CD4-positive, alpha-beta T cell treated with Interleukin-6 for 4 hours (primary cell): ENCODE results near the gene PLEKHO1.

Source experiments
- DNase-seq: peaks from one replicate; pipeline ENCODE4 v3.0.0-alpha.2; 2020; ENCODE audit warnings: mixed read lengths

Gene PLEKHO1

DNA sequence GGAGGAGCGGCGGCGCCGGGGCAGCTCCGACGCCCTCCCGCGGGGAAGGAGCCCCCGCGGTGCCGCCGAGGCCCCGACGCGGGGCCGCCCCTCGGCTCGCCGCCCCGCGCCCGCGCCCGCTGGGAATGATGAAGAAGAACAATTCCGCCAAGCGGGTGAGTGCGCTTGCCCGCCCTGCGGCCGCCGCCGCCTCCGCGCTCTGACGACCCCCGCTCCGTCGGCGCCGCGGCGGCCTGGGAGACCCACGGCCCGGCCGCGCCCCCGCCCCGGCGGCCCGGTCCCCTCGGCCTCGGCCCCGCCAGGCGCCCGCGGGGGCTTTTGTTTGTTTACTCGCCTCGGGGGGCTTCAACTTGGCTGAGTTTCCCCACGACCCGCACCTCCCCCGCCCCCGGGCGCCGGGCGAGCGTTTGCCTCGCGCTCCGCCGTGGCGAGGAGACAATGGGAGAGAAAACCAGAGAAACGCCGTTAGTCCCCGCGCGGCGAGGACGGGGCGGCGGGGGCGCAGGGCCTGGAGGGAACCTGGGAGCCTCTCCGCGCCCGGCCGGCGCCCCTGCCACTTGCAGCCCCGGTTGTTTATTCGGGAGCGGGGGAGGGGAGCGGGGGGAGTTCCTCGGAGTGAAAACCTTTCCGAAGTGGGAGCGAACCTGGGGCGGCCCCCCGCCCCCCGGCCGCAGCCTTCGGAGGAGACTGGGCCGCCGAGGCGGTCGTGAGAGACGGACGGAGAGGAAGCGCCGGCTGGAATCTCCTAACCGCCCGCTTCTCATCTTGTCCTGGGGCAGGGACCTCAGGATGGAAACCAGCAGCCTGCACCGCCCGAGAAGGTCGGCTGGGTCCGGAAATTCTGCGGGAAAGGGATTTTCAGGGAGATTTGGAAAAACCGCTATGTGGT is 661 bp downstream of the PLEKHO1 start:
- DNase-seq: peak; percentile 45

DNA sequence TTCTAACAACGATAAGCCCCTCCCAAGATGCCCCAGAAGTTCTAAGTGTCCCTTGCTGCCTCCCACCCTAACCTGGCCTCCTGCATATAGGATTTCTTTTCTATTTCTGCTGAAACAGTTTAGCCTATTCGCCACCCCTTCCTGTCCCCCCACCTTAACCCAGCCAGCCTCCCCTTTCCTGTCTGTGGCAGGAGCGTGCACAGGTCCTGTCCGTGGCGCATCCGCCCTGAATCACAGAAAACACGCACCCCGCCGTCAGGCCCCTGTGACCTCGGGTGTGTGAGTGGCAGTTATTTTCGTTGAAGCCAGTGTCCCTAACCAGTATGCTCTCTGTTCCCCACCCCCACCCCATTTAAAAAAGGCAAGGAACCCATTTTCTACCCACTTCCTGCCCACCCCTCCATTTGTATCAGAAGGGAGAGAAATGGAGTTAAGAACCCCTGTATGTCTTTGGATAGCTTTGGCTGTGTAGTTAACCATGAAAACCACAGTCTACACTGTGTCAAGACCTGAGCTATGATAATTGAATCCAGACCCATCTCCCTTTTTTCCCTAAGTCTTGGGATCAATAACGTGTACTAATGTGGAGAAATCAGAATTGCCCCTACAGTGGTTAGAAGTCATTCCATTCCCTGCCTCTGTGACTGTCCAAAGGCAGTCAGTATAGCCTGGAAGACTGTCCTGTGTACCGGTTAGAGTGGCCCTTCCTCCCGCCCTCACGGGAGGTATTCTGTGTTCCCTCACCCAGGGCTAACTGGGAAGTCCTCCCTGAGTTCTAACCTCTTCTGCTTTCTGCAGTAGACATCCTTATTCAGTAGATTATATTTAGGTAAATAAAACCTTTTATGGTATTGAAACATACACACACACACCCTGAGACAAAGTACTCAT is 1.8 kb downstream of the PLEKHO1 start:
- peak; percentile 90 for DNase-seq

DNA sequence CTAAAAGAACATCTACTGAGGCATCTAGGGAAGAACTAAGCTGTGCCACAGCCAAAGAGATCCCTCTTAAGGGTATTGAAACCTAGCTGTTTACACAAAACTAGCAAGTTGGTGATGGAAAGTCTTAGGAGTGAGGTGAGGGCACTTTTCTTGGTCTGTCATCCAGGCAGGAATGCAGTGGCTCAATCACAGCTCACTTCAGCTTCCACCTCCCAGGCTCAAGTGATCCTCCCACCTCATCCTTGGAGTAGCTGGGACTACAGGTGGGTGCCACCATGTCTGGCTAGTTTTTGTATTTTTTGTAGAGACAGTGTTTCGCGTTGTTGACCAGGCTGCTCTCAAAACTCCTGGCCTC is 2.4 kb downstream of the PLEKHO1 start:
- no peak for DNase-seq

DNA sequence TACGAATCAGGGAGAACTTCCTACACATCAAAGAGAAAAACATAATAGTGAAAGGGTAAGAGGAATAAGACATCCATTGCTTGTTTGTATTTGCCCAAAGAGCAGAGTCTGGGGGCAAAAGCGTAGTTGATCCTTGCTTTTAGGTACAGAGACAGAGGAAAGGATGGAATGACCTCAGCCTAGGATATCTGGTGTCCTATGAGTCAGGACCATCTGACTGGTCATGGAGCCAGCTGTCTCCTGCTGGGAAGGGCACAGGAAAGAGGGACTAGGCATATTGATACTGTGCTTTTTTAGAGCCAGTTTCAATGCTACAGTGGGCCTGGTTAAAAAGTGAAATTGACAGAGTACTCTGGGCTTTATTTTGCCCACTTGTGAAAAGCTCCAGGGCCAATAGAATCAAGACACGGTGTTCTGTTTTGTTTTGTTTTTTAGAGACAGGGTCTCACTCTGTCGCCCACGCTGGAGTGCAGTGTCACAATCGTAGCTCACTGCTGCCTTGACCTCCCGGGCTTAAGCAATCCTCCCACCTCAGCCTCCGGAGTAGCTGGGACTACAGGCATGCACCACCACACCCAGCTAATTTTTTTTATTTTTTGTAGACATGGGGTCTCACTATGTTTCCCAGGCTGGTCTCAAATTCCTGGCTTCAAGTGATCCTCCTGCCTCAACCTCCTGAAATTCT is 3.2 kb downstream of the PLEKHO1 start:
- no peak for DNase-seq

DNA sequence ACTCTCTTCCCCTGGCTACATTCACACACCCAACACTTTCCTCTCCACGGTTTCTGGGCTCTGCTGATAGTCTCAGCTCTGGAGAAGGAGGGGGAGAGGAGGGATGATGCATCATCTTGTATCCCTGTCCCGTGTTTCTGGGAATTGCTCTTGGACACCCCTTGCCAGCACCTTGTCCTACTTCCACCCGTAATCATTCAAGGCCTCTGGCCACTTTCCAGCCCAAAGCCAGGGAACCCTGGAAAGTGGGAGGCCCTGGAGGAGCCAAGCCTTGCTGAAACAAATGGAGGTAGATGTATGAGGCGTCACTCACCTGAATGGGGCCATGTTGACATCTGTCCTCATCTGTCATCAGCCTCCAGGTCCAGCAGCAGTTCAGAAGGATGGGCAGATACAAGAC is 4.4 kb downstream of the PLEKHO1 start:
- DNase-seq: no peak

DNA sequence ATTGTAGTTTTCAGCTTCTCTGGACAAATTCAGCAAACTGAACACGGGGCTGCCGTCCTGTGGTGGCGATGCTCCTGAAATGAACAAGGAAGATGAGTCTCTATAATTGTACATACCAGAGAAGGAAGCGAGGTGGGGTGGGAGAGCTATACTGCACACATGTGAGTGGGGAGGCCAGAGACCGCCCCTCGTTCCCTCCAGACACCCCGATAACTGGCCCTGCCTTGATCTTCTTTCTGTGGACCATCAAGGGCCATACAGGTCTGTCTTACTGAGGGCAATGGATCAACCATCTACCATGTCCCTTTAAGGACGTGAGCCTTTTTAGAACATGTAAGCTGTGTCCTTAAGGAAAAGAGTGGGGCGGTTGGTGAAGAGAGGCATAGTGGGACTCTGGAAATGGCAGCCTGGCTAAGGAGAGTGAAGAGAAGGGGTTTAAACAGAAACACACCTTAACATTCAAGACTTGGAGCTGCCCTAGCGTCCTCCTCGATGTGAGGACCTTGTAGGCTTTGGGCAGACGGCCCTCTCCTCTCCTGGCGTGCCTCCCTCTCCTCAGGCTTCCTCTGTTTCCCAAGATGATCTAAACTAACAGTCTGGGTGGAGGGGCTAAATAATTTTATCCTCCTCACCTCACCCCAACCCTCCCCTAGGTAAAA is 5.8 kb downstream of the PLEKHO1 start:
- no peak for DNase-seq

DNA sequence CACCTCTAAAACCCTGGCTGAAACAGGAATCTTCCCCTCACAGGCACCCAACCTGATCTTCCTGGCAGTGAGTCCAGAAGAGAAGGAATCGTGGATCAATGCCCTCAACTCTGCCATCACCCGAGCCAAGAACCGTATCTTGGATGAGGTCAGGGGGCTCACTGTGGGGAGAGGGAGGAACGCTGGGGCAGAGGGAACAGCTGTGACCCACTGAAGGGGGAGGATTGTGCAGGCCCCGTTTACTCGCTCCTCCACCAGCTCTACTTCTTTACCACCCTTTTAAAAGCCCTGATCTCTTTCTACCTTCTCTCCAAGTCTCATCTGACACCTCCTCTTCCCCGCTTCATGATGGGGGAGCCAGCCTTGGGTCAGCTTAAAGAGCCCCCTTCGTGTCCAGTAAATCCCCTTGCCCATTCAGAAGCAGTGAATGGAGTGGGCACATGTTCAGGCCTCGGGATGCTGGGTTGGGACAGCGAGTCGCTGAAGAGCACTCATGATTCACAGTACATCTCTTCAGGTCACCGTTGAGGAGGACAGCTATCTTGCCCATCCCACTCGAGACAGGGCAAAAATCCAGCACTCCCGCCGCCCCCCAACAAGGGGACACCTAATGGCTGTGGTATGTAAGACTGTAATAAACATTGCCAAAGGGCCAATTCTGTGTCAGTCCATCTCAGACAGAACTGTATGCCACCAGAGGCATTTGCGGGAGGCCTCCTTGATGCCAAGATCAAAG is 7.3 kb downstream of the PLEKHO1 start:
- DNase-seq: no peak

DNA sequence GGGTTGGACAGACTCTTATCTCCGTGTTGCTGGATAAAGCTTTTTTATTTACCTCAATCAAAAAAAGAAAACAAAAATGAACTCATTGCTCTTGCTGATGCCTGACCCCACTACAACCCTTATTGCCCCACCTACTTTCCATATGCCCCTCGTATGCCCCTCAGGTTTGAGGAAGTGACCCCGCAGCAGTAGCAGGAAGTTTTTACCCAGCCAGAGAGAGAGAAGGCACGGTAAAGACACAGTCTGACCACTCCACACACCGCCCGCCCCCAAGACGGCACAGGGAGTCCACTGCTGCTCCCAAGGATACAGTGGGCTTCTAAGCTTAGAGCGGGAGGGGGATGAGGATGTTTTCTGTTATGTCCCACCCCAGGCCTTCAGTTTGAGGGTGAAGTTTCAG is 9.8 kb downstream of the PLEKHO1 start:
- DNase-seq: no peak

DNA sequence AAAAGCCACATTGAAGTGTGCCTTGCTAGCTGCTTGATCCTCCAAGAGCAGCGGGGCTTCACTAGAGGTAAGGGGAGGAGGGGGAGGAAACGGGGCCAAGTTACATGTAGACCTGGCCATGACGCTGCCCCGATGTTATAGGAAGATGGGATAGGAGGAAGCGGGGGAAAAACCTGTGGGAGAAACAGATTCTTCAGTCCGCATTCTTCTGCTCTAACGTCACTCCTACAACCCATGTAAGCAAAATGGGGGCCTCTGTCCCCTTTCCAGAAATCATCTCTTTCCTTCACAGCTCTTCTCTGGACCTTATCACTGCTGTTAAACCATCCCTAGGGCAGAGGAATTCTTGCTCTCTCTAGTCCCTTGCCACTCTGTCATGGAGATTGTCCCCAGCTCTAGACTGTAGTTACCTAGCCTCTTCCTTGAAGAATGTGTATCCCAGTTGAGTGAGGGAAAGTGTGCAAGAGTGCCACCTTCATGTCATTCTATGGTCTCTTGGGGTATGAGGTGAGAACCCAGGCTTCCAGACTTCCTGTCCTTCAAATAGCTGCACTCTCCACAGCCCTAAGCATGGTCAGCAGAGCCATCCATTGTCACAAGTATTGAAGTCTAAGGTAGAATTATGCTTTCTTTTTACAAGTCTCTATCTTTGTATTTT is 11.4 kb downstream of the PLEKHO1 start:
- no peak for DNase-seq

DNA sequence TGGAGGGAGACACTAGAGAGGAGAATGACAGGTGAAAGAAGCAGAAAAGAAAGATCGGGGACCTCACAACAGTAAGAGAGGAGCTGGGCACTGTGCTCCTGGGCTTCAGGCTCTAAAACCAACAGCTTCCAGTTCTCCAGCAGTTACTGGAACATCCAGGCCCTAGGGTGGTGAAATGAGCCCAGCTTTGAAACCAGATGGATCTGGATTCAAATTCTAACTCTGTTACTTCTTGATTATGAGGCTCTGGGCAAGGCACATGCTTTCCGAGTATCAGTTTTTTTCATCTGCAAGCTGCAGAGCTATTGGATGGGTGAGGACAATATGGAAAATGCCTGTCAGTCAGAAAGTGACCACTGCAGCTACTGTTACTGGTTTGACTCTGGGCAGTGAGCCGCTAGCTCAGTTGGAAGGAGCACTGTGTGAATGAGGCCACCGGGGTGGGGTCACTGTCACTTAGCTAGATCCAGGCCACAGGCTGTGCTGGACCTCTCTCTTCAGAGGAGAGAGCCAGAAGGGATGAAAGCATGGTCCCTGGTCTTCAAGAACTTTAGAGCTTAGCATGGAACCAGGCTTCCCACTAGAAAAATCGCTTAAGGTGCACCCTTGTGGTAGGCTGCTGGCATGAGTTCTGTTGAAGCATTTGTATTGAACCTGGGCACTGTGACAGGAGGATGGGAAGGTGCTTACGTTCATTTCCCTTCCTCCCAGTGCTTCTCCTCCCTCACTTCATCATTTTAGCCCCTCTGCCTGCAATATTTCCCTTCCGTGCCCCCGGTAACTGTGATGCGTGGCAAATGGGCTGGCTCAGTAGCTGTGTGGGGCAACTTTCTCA is 12.2 kb downstream of the PLEKHO1 start:
- peak; percentile 35 for DNase-seq

DNA sequence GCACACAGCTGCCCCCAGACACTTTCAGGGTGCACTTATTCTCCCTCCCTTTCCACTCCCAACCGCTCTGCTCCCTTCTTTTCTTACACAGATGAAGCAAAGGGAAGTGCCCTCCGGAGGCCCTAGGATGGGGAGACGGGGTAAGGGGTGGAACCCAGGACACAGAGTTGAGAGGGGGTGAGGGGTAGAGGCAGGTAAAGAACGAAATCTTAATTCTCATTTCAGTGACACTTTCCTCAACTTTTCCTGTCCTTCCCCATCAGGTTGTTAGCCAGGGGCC is 12.8 kb downstream of the PLEKHO1 start:
- no peak for DNase-seq

DNA sequence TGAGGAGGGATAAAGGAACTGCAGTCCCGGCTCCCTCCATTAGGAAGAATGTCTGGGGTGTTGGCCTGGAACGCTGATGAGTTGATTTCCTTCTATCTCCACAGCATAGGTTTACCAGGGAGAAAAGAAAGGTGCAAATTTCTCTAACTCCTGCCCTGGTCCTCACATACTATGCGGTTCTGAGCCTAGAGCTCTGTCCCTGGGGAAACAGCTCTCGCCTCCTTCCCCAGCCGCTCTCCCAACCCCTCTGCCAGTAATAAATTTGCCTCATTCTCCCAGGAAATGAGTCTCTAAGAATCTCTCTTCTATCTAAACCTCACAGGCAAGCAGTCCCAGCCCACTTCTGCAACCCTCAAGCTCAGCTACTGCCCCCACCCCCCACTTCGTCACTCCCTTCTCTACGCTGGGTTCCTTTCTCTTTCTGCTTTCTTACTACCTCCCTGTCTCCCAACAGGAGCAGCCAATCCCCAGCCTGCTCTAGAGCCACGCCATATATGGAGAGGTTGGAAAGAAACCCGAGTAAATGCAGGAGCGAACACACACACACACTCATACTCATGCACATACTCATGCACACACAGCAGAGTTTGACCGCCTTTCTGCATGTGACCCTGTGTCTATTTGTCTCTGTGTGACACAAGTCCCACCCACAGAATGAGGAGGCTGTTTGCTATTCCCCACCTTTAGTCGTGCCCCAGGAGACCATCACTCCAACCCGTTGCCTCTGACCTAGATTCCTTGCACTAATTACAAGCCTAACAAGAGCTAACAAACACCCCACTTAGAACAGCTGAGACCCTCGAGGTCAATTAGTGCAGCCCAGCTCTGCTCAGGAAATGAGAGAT is 13.4 kb downstream of the PLEKHO1 start:
- DNase-seq: peak; percentile 31

DNA sequence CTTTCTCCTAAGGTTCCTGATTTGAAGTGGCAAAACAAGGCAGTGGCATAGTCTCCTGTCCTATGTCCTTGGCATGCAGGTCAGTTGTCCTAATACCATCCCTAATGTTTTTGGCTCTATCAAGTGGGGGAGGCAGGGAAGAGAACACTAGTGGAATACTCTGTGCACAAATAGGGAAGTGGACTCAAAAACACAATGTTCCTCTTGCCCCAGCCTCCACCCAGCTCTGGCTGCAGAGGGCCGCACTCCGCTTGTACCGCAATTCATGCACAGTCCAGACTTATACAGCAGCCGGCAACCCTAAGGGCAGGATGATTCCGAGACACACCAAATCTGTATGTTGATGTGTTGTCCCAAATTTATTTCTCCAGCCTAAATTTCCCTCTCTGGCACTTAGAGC is 14.5 kb downstream of the PLEKHO1 start:
- no peak for DNase-seq

DNA sequence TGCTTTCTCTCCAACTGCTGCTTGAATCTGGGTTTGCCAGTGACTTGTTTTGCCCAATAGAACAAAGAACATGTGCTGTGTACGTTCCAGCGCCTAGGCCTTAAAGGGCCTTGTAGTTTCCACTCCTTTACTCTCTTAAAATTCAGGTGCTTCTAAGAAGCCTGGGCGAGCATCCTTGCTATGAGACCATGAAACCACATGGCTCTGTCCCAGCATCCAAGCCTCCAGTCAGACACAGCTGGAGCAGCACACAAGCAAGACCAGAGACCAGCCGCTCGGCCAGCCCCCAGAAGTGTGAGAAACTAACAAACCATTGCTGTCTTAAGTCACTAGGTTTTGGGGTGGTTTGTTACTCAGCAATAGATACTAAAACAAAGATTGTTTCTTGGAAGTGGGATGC is 15.1 kb downstream of the PLEKHO1 start:
- no peak for DNase-seq

DNA sequence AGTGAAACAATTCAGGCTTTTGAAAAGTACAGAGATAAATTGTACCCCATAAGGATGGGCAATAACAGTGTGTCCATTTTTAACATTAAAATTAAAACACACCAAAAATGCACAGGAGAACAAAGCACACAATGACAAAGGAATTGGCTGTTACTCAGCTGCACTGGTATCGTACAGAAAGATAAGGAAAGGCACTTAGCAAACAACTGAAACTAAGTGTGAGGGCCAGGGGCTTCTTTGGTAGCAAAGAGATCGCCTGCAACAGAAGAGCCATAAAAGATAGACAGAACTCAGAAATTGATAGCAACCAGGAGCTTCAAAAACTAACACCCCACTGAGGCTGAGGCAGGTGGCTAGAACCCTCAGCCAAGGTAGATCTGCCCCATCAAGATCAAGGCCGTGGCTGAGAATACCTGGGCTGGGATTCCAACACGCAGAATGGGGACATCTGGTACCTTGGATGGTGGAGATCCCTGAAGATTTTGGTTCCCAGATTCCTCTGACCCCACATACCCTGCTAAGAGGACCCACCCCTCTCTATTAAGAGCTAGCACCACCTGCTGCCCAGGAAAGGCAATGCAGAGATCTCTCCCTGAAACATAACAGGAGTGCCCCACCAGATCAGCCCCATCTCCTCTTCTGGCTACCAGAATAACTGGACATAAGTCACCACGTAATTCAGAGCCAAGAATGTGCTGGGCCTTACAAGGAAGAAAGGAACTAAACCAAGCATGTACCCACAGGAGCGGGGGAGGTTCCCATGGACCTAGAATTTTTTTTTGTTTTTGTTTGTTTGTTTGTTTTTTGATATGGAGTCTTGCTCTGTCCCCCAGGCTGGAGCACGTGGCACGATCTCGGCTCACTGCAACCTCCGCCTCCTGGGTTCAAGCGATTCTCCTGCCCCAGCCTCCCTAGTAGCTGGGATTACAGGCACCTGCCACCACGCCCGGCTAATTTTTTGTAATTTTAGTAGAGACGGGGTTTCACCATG is 16.2 kb downstream of the PLEKHO1 start:
- peak; percentile 70 for DNase-seq

DNA sequence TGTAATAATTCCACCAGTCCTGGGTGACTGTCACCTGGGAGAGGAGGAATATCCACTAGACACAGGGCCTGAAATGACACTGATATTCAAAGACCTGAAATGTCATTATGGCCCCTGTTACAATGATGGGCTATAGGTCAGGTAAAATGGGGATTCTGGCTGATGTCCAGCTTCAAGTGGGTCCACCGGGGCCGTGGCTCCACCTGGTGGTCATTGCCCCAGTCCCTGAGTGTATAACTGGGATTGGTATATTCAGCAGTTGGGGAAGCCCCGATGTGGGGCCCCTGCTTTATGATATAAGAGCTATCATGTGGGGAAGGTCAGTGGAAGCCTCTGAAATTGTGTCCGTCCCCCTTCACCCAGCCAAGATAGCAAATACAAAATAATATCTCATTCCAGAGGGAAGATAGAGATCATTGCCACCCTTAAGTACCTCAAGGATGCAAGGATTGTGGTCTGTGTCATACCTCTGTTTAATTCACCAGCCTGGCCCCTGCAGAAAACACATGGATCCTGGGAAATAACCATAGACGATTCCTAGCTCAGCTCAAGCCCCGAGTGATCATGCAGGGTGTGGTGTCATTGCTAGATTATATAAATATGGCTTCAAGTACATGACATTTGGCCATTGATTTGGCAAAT is 19.4 kb downstream of the PLEKHO1 start:
- peak; percentile 68 for DNase-seq

DNA sequence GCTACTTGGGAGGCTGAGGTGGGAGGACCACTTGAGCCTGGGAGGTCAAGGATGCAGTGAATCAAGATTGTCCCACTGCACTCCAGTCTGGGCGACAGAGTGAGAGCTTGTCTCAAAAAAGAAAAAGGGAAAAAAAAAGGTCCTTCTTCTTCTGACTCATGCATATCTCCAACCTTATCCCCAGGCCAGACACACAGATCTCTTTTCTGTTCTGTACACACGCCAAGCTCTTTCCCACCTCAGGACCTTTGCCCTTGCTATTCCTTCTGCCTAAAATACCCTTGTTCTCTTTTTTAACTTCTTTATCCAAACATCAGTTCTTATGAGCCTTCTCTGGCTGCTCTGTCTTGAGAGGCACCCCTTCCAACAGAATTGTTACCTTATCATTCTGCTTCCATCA is 22.1 kb downstream of the PLEKHO1 start:
- DNase-seq: no peak

DNA sequence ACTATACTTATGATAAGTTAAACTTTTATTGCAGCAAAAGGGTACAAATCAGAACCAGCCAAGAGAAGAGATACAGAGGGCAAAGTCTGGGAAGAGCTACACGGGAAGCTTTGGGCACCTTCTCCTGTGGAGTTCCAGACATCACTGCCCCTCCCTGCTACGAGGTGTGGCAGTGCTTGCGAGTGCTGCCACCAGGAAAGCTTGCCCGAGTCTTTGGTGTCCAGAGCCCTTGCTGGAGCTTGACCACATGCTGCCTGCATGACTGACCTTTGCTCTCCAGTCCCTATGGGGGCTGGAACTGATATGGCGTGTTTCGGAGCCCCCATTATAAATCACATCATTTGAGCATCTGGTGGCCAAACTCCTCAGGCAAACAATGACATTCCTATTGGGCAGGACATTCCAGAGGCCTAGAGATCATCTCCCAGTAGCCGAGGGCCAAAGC is 23.4 kb downstream of the PLEKHO1 start:
- no peak for DNase-seq
